SHP77 (cell line): Measurements from ENCODE around the gene ARMC7.
"Not testable (repeated sequence)": the region's sequence is repeated elsewhere in the genome, so short reads cannot be mapped to it uniquely, and the experiment has no call there.

Source experiments
- DNase-seq, 2 experiments: peaks; one replicate each; lab custom pipeline; 2025; lab: John Stamatoyannopoulos, UW

The ARMC7 gene

DNA sequence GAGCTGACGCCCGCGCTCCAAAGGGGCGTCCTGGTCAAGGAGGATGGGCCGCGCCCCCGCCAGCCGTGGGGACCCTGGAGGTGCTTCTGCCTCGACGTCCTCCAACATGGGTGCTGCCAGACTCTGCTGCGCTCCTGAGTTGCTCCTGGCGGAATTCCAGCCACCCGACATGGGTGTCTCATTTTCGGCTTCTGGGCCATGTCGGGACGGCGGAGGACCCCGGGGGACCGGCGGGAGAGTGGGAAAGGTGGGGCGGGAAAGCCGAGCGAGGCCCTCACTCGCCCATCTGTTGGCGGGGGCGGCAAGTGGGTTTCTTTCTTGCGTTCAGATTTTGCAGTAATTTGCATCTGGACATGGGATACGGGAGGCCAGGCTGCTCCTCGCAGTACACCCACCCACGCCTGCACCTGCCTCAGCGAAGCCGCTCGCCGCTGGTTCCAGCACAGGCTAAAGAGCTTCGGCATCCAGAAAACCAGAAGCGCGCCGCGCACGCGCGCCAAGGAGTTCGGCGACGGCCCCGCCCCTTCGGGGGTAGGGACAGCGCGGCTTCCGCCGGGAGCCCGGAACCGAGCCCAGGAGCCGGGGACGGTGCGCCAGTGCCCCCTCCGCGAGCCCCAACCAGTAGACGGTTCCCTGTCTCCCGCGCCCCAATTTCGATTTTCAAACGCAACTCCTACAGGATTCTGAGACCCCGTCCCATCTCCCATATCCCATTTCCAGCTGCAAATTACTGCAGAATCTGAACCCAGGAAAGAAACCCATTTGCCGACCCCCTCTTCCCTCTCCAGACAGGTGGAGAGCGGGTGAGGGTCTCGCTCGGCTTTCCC, at the start of gene ARMC7:
ARMC7 (plus strand) TSS at position 563 of the 827 bp plus-strand sequence. CDS start 320 bp downstream, outside the sequence.
- DNase-seq: peak; percentile 88 to 94

DNA sequence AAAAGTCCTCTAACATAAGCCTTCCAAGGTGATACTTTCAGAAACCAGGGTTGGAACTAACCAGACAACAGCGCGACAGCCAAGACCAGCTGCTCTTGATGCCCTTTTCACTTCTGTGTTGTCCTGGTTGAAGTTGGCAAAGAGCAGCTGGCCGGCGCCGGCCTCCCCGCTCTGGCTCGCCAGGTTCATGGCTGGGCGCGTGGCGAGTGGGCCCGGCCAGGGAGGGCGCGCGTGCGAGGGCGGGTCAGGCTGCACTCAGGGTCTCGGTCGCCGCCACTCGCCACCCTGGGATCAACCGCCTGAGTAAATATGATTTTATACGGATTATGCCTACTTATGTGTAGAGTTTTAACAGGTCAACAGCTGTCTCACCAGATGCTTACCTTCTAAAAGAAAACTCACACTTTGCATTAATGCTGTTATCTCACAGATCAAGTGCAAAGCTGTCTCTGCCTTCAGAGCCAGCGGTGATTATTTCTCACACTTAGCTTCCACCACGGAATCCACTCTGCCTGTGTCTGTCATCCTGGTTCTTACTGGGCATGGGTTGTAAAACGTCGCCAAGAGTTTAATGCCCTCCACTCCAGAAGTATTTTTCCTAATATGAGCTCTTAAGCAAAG, 49.2 kb upstream of the ARMC7 start:
- DNase-seq: peak in 1 of 2 experiments; percentile 39

DNA sequence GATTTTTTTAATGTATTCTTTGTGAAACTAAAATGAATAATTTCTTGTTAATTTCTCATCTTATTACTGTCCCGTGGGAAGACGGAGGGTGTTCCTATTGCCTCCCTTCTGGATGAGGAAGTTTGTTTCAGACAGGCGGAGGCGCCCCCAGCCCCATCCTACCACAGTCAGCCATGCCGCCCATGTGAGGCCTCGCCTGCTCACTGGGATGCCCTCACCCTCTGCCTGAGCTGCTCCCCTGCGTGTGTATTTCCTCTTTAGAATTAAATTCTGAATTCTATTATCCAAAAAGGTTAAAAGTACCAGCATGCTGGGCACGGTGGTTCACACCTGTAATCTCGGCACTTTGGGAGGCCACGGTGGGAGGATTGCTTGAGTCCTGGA, 48.7 kb upstream of the ARMC7 start:
- DNase-seq: no peak

DNA sequence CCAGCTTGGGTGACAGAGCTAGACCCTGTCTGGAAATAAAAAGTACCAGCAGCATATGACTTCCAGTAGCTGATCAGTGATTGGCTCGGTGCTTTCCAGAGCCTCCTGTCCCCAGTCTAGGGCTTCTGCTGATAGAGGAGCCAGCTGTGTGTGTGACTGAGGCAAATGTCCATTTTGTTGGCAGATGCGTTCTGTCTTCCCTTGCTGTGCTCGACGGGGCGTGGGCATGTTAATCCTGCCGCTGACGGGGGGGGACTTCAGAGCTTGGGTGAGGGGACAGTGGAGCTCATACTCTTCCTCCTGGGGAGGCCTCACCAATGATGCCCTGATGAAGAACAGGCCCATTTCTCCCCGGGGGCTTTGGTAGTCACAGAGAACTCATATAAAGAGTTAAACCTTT, 48.2 kb upstream of the ARMC7 start:
- DNase-seq: no peak

DNA sequence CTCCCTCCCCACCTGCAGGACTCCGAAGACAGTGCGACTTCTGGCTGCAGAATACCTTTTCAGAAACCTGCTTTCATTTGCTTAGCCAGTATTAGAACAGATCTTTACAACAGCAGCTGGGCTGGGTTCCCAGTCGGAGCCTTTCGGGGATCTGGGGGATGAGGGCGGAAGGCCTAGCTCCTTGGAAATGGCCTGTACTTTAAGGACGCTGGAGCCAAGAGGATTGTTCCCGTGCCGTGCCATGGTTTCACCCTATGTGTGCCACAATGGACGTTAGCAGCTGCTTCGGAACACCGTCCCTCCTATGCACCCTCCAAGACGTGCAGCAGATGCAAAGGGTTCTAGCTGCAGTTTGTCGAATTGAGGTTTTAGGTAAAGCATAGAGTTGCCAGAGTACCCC, 46.6 kb upstream of the ARMC7 start:
- DNase-seq: no peak

DNA sequence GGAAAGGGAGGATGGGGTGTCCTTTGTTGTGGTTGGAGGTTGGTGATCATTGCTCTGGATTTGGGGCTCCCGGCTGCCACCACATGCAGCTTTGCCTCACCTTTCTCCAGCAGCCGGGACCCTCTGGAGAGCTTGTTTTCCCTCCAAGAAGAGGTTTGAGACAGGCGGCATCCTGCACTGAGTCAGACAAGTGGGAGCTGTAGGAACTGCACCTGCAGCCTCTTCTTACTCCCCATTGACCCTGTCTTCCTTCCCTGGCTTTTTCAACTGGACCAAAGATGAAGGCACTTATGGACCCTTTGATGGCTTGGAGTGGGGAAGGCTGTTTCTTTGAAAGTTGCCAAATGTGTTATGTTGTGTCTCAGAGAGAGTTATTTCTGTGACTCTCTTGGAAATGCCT, 46.1 kb upstream of the ARMC7 start:
- DNase-seq: no peak

DNA sequence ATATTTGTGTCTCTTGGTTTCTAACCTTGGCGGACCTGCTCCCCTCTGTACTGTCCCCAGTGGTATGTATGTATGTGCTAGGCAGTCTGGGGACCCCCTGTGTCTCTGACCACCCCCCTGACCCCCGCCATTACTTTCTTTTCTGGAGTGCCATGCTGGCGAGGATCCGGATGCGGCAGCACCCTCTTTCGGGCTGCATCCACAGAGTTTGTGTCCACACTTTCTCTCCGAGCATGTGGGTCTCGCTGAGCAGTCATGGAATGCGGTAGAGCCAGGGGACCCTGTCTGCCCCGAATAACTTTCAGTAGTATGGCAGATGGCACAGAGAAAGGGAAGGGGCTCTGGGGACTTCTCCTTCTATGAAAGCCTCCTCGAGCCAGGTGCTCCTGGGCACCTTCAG, 45.7 kb upstream of the ARMC7 start:
- no peak for DNase-seq

DNA sequence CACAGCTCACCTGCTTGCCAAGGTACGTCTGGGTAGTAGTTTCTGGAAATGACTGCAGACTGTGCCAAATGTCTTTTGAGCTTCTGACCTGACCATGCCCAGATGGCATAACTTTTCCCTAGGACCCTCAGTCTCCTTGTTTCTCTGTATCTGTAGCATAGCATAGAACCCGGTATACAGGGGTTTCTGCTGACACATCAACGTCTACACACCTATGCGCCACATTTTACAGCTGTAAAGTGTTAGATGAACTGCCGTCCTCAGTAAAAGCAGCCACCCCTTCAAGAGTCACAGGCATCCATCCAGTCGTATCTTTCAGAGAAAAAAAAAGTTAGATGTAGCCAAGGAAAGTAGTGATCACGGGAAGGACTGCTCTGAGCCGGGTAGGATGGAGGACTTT, 45.3 kb upstream of the ARMC7 start:
- DNase-seq: no peak

DNA sequence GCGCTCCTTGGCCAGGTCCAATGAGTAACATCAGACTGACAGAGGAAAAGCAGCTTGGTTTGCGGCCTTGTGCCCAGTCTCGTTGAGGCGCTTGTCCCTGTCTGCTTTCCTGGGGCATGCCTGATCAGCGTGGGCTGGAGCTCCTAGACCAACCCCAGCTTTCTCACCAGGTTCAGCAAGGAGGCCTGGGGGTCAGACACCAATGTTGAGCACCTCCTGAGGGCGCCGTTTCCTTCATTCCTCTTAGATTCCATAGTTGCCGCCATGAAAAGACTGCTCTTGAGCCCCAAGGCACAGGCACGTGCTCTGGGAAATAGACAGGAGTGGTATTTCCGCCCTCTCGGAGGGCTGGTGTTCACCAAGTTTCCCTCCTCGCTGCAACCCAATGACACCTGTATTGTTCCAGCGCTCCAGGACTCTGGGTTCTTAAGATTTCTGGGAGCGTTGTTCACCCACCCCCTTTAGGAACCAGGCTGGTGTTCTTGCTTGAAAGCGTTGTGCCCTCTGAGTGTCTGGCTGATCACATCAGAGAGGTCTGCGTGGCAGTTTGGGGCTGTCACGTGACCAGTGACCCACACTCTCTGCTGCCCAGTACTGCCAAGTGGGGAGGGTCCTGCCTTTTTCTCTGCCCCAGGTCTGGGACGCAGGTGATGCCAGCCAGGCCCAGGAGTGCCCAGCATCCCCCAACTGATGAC, 44.8 kb upstream of the ARMC7 start:
- no peak for DNase-seq

DNA sequence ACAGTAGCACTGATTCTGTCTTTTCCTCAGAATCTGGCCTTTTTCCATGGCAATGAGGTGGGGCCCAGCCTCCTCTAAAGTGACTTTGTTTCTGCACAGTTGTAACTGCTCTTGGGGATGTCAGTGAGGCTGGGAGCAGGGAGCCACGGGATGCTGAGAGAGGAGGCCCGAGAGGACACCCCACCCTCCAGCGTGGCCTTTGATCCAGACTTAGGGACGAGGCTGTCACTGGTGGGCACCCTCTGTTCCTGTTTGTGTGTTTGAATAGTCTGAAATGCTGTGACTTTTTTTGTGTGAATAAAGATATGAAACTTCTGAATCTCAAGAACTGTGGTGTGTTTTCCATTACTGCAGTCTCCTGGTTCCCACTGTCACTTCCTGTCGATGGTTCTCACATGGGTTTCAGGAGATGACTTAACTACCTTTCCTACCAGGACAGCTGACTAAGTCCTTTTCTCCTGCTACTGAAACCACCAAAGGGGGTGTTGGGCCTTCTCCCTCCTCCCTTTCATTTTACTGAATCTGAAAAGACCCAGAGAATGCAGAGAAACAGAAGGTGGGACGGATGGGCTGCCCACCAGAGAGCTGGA, 44.1 kb upstream of the ARMC7 start:
- DNase-seq: no peak

DNA sequence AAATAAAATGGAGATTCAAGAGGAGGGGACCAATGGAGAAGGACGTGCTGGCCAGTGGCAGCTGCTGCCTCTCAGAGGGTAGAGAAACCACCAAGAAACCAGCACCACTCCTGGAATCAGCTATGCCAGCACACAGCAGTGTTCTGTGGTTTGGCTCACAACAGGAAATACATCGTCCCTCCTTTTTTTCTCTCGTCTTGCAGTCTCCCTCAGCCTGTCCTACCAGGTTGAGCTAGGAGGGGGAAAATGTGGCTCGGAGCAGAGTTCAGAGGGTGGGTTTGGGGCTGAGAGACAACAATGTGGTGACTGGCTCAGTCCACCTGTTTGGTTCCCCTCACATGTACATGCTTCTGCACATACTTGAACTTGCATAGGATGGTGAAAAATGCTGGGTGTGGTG, 41.9 kb upstream of the ARMC7 start:
- no peak for DNase-seq

DNA sequence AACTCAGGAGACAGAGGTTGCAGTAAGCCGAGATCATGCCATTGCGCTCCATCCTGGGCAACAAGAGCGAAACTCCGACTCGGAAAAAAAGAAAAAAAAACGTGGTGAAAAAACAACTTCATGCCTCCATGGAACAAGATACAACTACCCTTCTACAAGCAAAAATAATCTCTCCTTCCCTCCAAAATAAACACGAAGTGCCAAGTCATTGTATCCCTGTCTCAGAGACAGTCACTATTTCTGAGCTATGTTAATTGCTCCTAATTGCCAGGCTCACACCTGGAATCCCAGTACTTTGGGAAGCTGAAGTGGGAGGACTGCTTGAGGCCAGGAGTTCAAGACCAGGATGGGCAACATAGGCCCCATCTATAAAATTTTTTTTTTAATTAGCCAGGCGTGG, 41.0 kb upstream of the ARMC7 start:
- DNase-seq: no peak

DNA sequence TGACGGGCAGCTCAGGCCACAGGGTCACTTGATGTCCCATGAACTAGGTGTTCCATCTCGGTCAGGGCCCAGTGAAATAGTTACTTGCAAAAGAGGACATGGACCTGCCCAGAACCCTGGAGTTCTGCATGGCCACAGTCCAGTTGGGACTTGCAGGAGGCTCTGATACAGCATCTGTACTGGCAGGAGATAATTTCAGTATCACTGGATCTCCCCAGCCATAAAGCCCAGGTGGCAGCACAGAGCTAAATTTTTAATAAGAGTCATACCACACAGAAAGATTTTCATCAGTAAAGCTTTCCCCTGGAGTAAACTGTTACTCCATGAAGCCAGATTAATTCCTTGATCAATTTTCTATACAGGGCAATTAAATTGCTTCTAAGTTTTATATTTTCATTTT, 40.0 kb upstream of the ARMC7 start:
- DNase-seq: no peak

DNA sequence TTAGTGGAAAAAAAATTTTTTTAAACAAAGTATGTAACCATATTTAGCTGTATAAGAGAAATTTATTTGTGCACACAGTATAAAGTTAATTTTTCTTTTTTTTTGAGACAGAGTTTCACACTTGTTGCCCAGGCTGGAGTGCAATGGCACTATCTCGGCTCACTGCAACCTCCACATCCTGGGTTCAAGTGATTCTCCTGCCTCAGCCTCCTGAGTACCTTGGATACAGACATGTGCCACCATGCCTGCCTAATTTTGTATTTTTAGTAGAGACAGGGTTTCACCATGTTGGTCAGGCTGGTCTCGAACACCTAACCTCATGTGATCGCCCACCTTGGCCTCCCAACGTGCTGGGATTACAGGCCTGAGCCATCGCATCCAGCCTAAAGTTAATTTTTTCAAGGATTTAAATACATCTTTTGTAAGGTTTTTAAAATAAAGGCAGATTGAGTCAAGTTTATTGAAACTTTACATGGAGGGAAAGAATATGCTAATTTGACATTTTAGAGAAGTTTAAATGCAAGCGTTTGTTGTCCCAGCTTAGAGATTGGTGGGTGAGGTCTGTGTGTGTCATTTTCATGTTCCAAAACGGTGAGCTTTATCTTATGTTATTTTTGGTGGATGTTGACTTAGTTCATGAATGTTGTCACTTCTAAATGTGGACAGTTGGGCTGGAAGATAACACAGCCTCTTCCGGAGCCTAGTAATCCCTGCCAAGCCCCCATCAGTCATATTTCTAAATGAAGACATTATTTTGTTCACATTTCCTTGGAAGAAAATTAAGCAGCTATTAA, 38.1 kb upstream of the ARMC7 start:
- DNase-seq: not testable (repeated sequence)

DNA sequence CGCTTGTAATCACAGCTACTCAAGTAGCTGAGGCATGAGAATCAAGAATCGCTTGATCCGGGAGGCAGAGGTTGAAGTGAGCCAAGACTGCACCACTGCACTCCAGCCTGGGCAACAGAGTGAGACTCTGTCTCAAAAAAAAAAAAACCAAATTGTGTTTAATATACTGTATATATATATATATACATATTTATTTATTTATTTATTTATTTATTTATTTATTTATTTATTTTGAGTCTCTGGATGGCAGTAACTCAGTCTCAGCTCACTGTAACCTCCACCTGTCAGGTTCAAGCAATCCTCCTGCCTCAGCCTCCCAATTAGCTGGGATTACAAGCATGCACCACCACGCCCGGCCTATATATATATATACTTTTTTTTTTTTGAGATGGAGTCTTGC, 36.9 kb upstream of the ARMC7 start:
- not testable (repeated sequence) for DNase-seq

DNA sequence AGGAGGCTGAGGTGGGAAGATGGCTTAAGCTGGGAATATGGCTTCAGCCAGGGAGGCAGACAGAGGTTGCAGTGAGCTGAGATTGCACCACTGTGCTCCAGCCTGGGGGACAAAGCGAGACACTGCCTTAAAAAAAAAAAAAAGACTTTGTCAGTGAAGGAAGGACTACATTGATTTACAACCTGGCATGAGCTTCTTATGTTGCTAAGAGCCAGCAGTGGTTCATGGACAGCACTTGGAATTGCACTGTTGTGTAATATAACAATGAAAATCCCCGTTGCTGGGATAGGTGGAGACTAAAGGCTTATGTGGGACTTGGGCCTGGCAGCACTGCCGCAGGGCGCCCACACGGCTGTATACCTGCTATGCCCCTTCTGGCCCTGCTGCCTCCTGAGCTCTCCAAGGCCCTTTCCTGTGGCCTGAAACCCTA, 36.1 kb upstream of the ARMC7 start:
- no peak for DNase-seq

DNA sequence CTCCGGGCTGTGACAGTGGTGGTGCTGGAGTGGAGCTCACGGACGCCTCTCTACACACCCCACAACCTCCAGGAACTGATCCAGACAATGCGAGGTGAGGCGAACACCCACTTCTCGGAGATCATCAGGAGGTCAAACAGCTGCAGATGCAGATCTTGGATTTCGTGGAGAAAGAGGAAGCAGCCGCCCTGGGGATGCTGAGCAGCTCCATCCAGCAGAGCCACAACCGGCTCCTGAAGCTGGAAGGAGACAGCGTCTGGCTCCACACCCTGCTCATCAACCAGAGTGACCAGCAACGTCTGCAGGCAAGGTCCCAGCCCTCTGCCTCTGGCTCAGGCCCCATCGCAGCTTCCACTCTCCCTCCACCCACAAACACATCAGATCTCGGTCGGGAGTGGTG, 35.2 kb upstream of the ARMC7 start:
- no peak for DNase-seq

DNA sequence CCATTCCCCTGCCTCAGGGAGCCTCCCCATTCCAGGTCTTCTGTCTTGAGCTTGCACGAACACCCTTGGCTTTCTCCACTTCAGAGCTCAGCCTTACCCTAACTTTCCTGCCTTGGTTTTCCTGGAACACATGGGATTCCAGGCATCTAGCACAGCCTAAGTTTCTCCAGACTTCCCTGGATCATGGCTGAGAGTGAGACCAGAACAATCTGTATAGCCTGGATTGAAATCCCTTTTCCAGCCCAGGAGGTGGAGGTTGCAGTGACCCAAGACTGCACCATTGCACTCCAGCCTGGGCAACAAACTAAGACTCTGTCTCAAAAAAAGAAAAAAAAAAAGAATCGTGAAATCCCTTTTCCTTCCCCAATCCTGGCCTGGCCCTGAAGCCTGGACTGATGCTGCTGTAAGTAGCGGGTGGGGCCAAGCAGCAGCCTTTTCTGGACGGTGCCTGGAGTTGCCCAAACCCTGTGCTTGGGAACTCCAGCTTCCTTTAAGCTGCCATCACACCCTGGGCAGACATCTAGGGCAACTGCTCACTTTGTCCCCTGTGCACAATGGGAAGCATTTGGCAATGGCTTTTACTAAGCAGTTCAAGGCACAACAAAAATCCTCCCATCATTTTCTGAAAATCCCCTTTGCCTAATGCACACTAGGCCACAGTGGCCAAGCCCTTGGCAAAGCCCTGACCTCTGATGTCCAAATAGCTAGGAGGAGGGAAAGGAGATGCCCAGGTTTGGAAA, 34.0 kb upstream of the ARMC7 start:
- DNase-seq: no peak

DNA sequence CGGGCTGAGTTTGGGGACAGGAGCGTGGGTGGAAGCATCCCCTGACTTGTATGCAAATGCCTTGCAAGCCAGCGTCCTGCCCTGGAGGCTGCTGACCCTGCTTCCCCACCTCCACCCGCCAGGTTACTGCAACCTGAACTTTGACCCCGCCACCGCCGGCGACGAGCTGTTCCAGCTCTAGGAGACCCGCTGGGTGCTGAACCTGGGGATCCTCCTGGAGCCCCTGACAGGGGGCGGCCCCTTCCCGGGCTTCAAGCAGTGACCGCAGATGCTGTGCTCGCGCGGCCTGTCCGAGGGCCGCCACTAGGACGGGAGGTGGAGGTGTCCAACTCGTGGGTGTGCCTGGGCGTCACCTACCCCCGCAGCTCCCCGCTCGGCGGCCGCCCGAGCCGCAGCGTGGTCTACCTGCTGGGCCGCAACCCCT, 32.7 kb upstream of the ARMC7 start:
- no peak for DNase-seq

DNA sequence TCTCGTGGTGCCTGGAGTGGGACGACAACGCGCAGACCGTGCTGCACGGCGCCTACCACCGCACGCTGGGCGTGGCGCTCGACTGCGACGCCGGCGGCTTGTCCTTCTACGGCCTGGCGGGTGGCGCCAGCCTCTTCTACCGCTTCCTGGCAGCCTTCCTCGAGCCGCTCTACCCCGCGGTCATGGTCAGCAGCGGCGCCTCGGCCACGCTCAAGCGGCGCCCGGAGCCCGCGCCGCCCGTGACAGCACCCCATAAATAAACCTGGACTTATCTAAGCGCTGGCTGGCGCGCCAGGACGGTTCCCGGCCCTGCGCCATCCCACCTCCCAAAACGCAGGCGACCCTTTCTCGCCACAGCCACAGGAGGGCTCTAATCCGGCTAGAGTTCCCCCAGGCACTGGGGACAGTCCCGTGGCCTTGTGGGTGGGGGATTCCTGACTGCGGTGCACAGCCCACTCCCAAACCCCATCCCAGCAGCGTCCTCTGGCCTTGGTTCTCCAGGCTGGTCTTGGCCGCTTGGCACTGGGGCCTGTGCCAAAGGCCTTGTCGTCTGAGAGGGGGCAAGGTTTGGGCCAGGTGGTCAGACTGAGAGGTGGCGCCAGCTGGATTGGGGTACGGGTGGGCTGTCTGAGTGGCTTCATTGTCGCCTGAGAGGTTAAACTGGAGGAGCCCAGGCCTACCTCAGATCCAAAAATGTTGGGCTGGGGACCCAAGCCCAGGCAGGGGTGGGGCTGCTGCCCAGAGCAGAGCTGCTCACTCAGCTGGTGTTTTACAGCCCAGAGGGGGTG, 32.1 kb upstream of the ARMC7 start:
- DNase-seq: no peak
